Measurements from ENCODE around the gene MTRFR. TPM values are rescaled to one million over a fixed set of nuclear protein-coding genes. Genes with fewer than 3 reads are reported as not detected.
"Not testable (repeated sequence)": the region's sequence is repeated elsewhere in the genome, so short reads cannot be mapped to it uniquely, and the experiment has no call there.

Gene MTRFR
- polyA plus RNA-seq (2011; rRNA removed) (11.6 and 12.7 TPM in 2 replicates), polyA minus RNA-seq (2011; rRNA and poly(A)+ RNA removed) (11.5 and 18.1 TPM in 2 replicates)

DNA sequence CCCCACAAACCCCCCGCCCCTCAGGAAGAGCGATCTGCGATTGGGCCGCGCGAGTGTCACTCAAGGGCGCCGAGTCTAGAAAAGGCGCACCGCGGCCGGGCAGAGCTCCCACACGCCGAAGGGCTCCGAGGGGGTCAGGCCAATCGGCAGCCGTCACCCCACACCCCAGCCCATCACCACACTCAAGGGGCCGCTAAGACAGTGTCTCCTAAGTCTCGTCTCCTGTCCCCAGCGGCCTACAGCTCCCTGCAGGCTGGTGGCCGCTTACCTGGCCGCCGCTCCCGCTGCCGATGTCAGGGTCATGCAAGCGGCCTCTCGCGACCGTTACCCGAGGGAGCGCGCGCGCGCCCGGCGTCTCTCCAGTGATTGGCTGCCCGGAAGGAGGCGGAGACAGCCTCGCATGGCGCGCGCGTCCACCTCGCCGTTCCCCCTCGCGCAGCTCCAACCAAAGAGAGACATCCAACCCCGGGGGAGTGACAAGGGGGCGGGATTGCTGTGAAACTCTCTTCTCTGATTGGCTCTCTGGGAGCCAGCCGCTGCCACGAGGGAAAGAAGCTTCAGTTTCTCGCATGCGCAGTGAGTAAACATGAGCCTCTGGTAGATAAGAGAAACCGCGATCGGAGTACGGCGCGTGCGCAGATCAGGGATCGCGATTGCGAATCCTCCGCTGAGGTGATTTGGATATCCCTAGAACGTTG, at the start of gene MTRFR, which contains the start of gene MPHOSPH9:
MTRFR (plus strand) TSS at position 630 of the 698 bp plus-strand sequence. CDS start 20,239 bp downstream, outside the sequence.
MPHOSPH9 (minus strand) TSS at position 335 of the 698 bp plus-strand sequence. CDS start 2,777 bp downstream, outside the sequence.
- Histone ChIP-seq H3K36me3 (ENCODE audit: control insufficient read depth, insufficient read depth, low read length) (no peaks in the 10 kb centered on the region), H3K4me3 (ENCODE audit: low read depth, low read length) (peak within 1 kb of the TSS; percentile 85), H3K27me3 (ENCODE audit: control insufficient read depth, insufficient read depth, low read length) (no peaks in the 10 kb centered on the region)
- ChIA-PET POLR2A (interaction anchor here (0.6 to 1.6 kb wide), 11 partner anchors 9 to 259 kb away, joined by 3 to 5 read pairs (median 4); partner anchors contain the start of gene OGFOD2), CTCF (interaction anchor here (0.6 to 10.1 kb wide), 8 partner anchors 10 to 681 kb away, joined by 3 to 156 read pairs (median 4); partner anchors contain the start of gene OGFOD2)
- TF ChIP-seq CTCF (IDR thresholded peaks at IDR 0.05; ENCODE audit: insufficient read depth, low read depth, low read length), result no peak
- peak; percentile 98 for DNase-seq (ENCODE audit: low read depth)

DNA sequence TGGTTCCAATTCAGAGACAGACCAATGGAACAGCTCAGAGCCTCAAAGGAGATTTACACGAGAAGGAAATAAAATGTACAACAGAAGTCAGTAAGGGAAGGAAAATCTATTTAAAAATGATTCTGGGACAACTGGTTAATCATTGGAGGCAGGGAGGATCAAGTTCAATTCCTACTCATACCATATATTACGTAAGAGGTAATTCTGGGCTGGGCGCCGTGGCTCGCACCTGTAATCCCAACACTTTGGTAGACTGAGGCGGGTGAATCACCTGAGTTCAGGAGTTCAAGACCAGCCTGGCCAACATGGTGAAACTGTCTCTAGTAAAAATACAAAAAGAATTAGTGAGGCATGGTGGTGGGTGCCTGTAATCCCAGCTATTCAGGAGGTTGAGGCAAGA, 45.6 kb upstream of the MTRFR start:
- no peak for DNase-seq (ENCODE audit: low read depth)
- ChIA-PET CTCF (no interaction called here), POLR2A (no interaction called here)
- Histone ChIP-seq H3K4me3 (ENCODE audit: low read depth, low read length) (no peak overlapping the region), H3K36me3 (ENCODE audit: control insufficient read depth, insufficient read depth, low read length) (no peaks in the 10 kb centered on the region; the same call in 1 of the 2 replicates), H3K27me3 (ENCODE audit: control insufficient read depth, insufficient read depth, low read length) (no peaks in the 10 kb centered on the region)
- no peak for TF ChIP-seq CTCF (IDR thresholded peaks at IDR 0.05; ENCODE audit: insufficient read depth, low read depth, low read length)

GRCh38 chr12:123199936-123200335, 33.3 kb upstream of the MTRFR start:
- TF ChIP-seq CTCF (IDR thresholded peaks at IDR 0.05; ENCODE audit: insufficient read depth, low read depth, low read length), result no peak
- Histone ChIP-seq H3K4me3 (ENCODE audit: low read depth, low read length) (no peak overlapping the region), H3K27me3 (ENCODE audit: control insufficient read depth, insufficient read depth, low read length) (no peaks in the 10 kb centered on the region), H3K36me3 (ENCODE audit: control insufficient read depth, insufficient read depth, low read length) (peaks cover 3% of the 10 kb centered on the region; the same call in 1 of the 2 replicates)
- CTCF ChIA-PET, result interaction anchor here (0.6 kb wide), 1 partner anchor 203 kb away, joined by 3 read pairs; no protein-coding TSS in a partner anchor
- no peak for DNase-seq (ENCODE audit: low read depth)
- POLR2A ChIA-PET, result no interaction called here

GRCh38 chr12:123200414-123200813, 32.8 kb upstream of the MTRFR start:
- Histone ChIP-seq H3K4me3 (ENCODE audit: low read depth, low read length) (no peak overlapping the region), H3K27me3 (ENCODE audit: control insufficient read depth, insufficient read depth, low read length) (no peaks in the 10 kb centered on the region), H3K36me3 (ENCODE audit: control insufficient read depth, insufficient read depth, low read length) (peaks cover 3% of the 10 kb centered on the region; the same call in 1 of the 2 replicates)
- DNase-seq (ENCODE audit: low read depth), result no peak
- ChIA-PET CTCF (no interaction called here), POLR2A (no interaction called here)
- TF ChIP-seq CTCF (IDR thresholded peaks at IDR 0.05; ENCODE audit: insufficient read depth, low read depth, low read length), result no peak

DNA sequence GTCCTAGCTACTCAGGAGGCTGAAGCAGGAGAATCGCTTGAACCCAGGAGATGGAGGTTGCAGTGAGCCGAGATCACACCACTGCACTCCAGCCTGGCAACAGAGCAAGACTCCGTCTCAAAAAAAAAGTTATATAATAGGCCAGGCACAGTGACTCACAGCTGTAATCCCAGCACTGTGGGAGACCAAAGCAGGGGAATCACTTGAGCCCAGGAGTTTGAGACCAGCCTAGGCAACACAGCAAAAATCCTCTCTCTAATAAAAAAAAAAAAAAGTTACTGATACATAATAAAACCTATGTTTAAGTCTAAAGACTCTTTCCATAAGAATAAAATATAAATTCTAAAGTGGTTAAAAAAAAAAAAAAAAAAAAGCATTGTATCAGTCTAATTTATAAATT, 26.4 kb upstream of the MTRFR start:
- DNase-seq (ENCODE audit: low read depth); POLR2A ChIA-PET; H3K27me3 ChIP-seq (ENCODE audit: control insufficient read depth, insufficient read depth, low read length); H3K4me3 ChIP-seq (ENCODE audit: low read depth, low read length); H3K36me3 ChIP-seq (ENCODE audit: control insufficient read depth, insufficient read depth, low read length): not testable (repeated sequence)
- CTCF ChIA-PET, result interaction anchor here (0.6 to 0.9 kb wide), 3 partner anchors 9 to 45 kb away, joined by 3 to 4 read pairs (median 3); no protein-coding TSS in a partner anchor

- H3K4me3 ChIP-seq (ENCODE audit: low read depth, low read length); DNase-seq (ENCODE audit: low read depth); H3K27me3 ChIP-seq (ENCODE audit: control insufficient read depth, insufficient read depth, low read length); H3K36me3 ChIP-seq (ENCODE audit: control insufficient read depth, insufficient read depth, low read length); CTCF ChIA-PET: not testable (repeated sequence)
- POLR2A ChIA-PET, result interaction anchor here (0.6 kb wide), 1 partner anchor 205 kb away, joined by 3 read pairs; no protein-coding TSS in a partner anchor
These were observed 25.4 kb upstream of the MTRFR start for GRCh38 chr12:123207815-123208214.
